ENCODE measurements around the gene VAV2.
"Not testable (repeated sequence)": the region's sequence is repeated elsewhere in the genome, so short reads cannot be mapped to it uniquely, and the experiment has no call there.

Gene VAV2

DNA sequence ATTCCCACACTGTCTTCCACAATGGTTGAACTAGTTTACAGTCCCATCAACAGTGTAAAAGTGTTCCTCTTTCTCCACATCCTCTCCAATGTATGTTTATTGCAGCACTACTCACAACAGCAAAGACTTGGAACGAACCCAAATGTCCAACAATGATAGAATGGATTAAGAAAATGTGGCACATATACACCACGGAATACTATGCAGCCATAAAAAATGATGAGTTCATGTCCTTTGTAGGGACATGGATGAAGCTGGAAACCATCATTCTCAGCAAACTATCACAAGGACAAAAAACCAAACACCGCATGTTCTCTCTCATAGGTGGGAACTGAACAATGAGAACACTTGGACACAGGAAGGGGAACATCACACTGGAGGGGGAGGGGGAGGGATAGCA, 225.9 kb downstream of the VAV2 start:
- not testable (repeated sequence) for H3K4me3 ChIP-seq (ENCODE audit: extremely low read depth, insufficient read depth, low read length, poor library complexity, severe bottlenecking); H3K27ac ChIP-seq (ENCODE audit: low read depth, low read length, severe bottlenecking)
- no CpG with 5 or more reads among the region's 3 CpGs for WGBS, 2 experiments (ENCODE audit: insufficient coverage in 2 of 2)

DNA sequence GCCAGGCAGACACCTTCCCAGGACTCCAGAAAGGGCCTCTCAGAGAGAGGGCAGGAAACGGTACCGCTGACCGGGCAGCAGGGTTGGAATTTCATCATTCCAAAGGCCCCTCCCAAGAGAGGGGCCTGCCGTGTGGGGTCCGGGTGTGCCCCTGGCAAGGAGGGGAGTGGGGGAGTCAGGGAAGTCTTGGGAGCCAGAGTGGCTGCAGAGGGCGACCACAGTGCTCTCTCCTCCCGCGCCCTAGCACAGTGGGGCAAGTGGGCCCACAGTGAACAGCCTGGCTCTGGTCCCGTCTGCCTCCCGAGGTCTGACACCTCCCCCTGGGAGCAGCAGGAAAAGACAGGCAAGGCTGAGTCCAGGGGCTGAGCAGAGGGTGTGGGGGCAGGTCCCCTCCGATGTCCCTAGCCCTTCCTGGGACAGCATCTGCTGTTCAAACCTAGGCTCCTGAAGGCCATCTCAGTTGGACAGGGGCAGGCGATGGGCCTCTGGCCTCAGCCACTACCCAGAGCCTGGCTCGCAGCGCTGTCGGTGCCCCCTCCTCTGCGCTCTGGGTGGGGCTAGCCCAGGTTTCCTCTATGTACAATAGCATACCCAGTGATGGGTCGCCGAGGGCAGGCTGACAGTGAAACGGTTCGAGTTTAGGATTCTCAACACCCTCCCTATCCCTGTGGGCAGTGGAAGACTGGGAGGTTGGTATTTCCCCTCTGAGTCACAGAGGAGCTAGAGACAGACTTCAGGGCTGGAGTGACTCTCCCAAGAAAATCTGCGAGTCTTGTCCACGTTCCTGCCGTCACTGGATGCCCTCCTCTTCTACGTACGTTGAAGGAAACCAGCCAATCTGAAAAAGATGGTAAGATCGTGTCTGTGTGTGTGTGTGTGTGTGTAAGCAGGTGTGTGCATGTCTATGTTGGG, 228.6 kb downstream of the VAV2 start:
- Histone ChIP-seq H3K4me3 (ENCODE audit: extremely low read depth, insufficient read depth, low read length, poor library complexity, severe bottlenecking) (no peak overlapping the region), H3K4me1 (ENCODE audit: control insufficient read depth, insufficient read depth, low read length, poor library complexity, severe bottlenecking) (peaks cover 12% of the 10 kb centered on the region), H3K9me3 (ENCODE audit: control insufficient read depth, low read length) (peaks cover 15% of the 10 kb centered on the region), H3K36me3 (ENCODE audit: control insufficient read depth, insufficient read depth, low read length) (peaks cover 61% of the 10 kb centered on the region), H3K27ac (ENCODE audit: low read depth, low read length, severe bottlenecking) (no peak overlapping the region)
- 91 to 94% methylated on average over 14 to 19 of the region's 26 CpGs for WGBS, 2 experiments (ENCODE audit: insufficient coverage in 2 of 2)

More for the DNA sequence above, 225.9 kb downstream of the VAV2 start:
- Histone ChIP-seq H3K9me3 (ENCODE audit: control insufficient read depth, low read length) (peaks cover 15% of the 10 kb centered on the region), H3K4me1 (ENCODE audit: control insufficient read depth, insufficient read depth, low read length, poor library complexity, severe bottlenecking) (peaks cover 12% of the 10 kb centered on the region), H3K36me3 (ENCODE audit: control insufficient read depth, insufficient read depth, low read length) (peaks cover 73% of the 10 kb centered on the region)

DNA sequence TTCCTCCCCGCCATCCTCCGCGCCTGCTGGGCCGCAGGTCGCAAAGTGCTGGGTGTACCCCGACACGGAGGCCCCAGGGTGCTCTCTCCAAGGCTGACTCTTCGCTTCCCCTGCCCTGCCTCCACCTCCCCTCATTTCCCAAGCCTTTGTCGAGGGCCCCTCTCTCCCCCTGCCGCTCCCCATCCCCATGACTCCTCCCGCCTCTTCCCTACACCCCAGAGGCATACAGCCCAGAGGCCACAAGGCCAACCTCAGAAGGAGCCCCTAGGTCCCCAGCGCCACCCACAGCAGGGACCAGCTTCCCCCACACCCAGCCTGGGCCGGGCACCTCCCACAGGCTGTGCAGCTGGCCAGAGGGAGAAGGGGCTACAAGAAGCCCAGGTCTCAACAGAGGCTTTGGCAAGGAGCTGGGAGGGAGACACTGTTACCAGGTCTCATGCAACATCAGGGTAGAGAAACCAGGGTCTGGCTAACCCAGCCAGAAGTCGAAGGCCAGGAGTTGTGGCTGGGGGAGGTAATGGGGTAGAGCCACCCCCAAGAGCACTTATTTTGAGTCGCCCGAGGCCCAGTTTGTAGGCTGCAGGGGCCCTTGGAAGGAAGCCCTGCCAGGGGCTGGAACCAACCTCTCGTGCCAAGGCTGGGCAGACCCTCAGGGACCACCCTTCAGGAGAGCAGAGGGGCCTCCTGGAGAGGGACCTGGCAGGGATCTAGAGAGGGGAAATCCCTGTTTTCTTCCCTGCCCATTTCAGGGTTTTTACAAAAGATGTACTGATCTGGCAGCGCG, 229.4 kb downstream of the VAV2 start:
- 94 to 96% methylated on average over 14 to 18 of the region's 19 CpGs for WGBS, 2 experiments (ENCODE audit: insufficient coverage in 2 of 2)
- peaks cover 52% of the 10 kb centered on the region for H3K36me3 ChIP-seq (ENCODE audit: control insufficient read depth, insufficient read depth, low read length)
- peaks cover 7% of the 10 kb centered on the region for H3K9me3 ChIP-seq (ENCODE audit: control insufficient read depth, low read length)
- no peak overlapping the region for H3K27ac ChIP-seq (ENCODE audit: low read depth, low read length, severe bottlenecking)
- no peak overlapping the region for H3K4me3 ChIP-seq (ENCODE audit: extremely low read depth, insufficient read depth, low read length, poor library complexity, severe bottlenecking)
- peaks cover 12% of the 10 kb centered on the region for H3K4me1 ChIP-seq (ENCODE audit: control insufficient read depth, insufficient read depth, low read length, poor library complexity, severe bottlenecking)

DNA sequence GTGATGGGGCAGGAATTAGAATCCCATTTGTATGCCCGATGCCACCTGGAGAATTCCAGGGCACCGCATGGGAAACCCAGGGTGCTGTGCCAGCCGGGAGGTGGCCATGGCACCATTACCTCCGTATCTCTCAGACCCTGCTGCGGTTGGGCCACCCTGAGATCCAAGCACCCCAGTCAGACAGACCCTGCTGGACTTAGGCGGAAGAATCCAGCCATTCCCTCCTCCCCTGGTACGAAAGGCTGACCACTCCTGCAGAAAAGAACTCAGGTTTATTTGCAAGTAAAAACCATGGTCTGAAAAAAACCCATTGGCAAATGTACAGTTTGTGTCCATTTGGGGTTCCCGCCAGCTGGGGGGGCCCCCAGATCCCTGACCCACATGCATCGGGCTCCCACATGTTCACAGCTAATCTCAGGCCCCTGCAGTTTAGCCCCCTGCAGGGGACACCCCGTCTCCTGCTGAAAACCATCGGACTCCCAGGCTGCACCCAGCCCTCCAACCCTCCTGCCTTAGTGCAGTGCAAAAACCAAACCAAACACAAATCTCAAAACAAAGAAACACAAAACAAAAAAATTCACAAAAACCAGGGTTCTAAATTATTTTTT, 230.4 kb downstream of the VAV2 start:
- Histone ChIP-seq H3K27ac (ENCODE audit: low read depth, low read length, severe bottlenecking) (no peak overlapping the region), H3K4me1 (ENCODE audit: control insufficient read depth, insufficient read depth, low read length, poor library complexity, severe bottlenecking) (peaks cover 12% of the 10 kb centered on the region), H3K4me3 (ENCODE audit: extremely low read depth, insufficient read depth, low read length, poor library complexity, severe bottlenecking) (no peak overlapping the region), H3K36me3 (ENCODE audit: control insufficient read depth, insufficient read depth, low read length) (peaks cover 43% of the 10 kb centered on the region), H3K9me3 (ENCODE audit: control insufficient read depth, low read length) (no peaks in the 10 kb centered on the region)
- 92 to 93% methylated on average over 9 to 10 of the region's 11 CpGs for WGBS, 2 experiments (ENCODE audit: insufficient coverage in 2 of 2)

DNA sequence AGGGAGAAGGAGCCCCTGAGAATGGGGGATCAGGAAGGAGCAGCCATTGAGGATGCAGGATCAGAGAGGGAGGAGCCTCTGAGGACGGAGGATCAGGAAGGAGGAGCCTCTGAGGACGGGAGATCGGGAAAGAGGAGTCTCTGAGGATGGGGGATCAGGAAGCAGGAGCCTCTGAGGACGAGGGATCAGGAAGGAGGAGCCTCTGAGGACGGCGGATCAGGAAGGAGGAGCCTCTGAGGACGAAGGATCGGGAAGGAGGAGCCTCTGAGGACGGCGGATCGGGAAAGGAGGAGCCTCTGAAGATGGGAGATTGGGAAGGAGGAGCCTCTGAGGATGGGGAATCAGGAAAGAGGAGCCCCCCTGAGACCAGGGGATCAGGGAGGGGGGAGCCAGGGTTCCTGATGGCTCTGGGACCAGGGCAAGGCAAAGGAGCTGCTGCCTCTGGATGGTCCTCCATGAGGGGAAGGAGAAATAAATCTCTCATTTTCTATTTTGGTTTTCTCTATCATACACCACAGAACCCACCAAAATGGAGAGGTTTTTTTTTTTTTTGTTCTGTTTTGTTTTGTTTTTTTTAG, 231.3 kb downstream of the VAV2 start:
- 89 to 93% methylated on average over 4 to 10 of the region's 11 CpGs for WGBS, 2 experiments (ENCODE audit: insufficient coverage in 2 of 2)
- Histone ChIP-seq H3K4me3 (ENCODE audit: extremely low read depth, insufficient read depth, low read length, poor library complexity, severe bottlenecking) (no peak overlapping the region), H3K9me3 (ENCODE audit: control insufficient read depth, low read length) (no peaks in the 10 kb centered on the region), H3K27ac (ENCODE audit: low read depth, low read length, severe bottlenecking) (no peak overlapping the region), H3K4me1 (ENCODE audit: control insufficient read depth, insufficient read depth, low read length, poor library complexity, severe bottlenecking) (peaks cover 12% of the 10 kb centered on the region), H3K36me3 (ENCODE audit: control insufficient read depth, insufficient read depth, low read length) (peaks cover 40% of the 10 kb centered on the region)

DNA sequence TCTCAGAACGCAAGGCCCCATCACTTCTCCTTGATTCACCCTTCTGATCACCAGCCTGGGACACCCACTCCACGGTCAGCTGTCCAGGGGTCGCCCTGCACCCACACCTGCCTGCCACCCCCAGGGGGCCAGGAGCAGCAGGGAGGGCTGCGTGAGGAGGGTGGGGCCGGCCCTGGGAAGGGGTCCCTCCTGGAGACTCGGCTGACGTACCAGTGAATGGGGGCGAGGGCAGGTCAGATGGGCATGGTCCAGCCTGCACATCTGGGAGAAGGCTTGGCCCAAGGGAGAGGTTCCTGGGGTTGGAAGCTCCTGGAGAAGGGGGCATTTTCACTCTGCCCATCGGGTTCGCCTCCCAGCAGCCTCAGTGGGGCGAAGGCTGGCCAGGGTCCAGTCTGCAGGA, 232.2 kb downstream of the VAV2 start:
- Histone ChIP-seq H3K9me3 (ENCODE audit: control insufficient read depth, low read length) (no peaks in the 10 kb centered on the region), H3K4me3 (ENCODE audit: extremely low read depth, insufficient read depth, low read length, poor library complexity, severe bottlenecking) (no peak overlapping the region), H3K36me3 (ENCODE audit: control insufficient read depth, insufficient read depth, low read length) (peaks cover 38% of the 10 kb centered on the region), H3K27ac (ENCODE audit: low read depth, low read length, severe bottlenecking) (no peak overlapping the region), H3K4me1 (ENCODE audit: control insufficient read depth, insufficient read depth, low read length, poor library complexity, severe bottlenecking) (peaks cover 12% of the 10 kb centered on the region)
- WGBS, 2 experiments (ENCODE audit: insufficient coverage in 2 of 2): 97% methylated on average over 11 of the region's 11 CpGs; no CpG with 5 or more reads in 1 of the 2 experiments

DNA sequence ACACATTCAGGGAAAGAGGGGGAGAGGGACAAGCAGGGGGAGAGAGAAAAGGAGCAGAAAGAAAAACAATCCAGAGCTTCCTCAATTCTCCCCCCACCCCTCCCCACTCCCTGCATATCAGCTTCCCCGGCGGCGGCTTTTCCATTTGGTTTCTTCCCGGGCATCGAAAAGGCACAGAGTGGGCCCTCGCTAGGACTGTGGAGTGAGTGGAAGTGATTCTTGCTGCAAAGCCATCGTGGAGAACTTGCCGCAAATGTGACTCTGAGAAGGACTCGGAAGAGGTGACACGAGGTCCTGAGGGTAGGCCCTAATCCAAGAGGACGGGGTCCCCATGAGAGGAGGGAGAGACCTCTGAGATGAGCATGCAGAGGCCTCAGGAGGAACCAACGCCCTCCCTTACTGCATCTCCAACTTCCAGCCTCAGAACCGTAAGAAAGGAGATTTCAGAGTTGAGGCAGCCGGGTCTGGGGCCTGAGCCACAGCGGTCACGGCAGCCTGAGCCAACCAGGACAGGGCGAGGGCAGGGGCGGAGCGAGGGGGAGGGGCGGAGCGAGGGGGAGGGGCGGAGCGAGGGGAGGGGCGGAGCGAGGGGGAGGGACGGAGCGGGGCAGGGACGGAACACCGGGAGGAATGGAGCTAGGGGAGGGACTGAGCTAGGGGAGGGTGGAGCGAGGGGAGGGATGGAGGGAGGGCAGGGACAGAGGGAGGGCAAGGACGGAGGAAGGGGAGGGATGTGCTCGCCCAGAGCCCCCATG, 232.8 kb downstream of the VAV2 start:
- Histone ChIP-seq H3K4me1 (ENCODE audit: control insufficient read depth, insufficient read depth, low read length, poor library complexity, severe bottlenecking) (peaks cover 12% of the 10 kb centered on the region), H3K9me3 (ENCODE audit: control insufficient read depth, low read length) (no peaks in the 10 kb centered on the region), H3K4me3 (ENCODE audit: extremely low read depth, insufficient read depth, low read length, poor library complexity, severe bottlenecking) (no peak overlapping the region), H3K27ac (ENCODE audit: low read depth, low read length, severe bottlenecking) (no peak overlapping the region), H3K36me3 (ENCODE audit: control insufficient read depth, insufficient read depth, low read length) (peaks cover 34% of the 10 kb centered on the region)
- WGBS, 2 experiments (ENCODE audit: insufficient coverage in 2 of 2): 88 to 89% methylated on average over 16 to 18 of the region's 32 CpGs

DNA sequence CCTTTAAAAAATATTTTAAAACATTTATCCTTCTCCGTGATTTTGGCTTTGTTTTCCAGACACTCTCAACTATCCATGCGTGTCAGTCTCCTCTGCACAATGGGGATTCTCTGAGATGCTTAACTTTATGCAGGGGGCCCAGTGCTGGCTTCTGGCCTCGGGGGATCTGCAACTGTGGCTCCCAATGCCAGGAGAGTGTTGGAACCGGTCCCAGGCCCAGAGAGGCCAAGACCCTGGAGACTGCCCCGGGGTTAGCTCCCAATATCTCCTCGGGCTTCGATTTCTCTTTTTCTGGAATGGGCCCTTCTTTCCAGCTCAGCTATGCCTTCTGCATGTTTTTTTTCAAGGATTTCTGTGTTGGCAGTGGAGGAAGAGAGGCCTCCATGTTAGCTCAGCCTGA, 233.9 kb downstream of the VAV2 start:
- Histone ChIP-seq H3K4me1 (ENCODE audit: control insufficient read depth, insufficient read depth, low read length, poor library complexity, severe bottlenecking) (peaks cover 1% of the 10 kb centered on the region), H3K36me3 (ENCODE audit: control insufficient read depth, insufficient read depth, low read length) (peaks cover 27% of the 10 kb centered on the region), H3K27ac (ENCODE audit: low read depth, low read length, severe bottlenecking) (no peak overlapping the region), H3K4me3 (ENCODE audit: extremely low read depth, insufficient read depth, low read length, poor library complexity, severe bottlenecking) (no peak overlapping the region), H3K9me3 (ENCODE audit: control insufficient read depth, low read length) (no peaks in the 10 kb centered on the region)
- WGBS, 2 experiments (ENCODE audit: insufficient coverage in 2 of 2): 88 to 94% methylated on average over 6 of the region's 7 CpGs

DNA sequence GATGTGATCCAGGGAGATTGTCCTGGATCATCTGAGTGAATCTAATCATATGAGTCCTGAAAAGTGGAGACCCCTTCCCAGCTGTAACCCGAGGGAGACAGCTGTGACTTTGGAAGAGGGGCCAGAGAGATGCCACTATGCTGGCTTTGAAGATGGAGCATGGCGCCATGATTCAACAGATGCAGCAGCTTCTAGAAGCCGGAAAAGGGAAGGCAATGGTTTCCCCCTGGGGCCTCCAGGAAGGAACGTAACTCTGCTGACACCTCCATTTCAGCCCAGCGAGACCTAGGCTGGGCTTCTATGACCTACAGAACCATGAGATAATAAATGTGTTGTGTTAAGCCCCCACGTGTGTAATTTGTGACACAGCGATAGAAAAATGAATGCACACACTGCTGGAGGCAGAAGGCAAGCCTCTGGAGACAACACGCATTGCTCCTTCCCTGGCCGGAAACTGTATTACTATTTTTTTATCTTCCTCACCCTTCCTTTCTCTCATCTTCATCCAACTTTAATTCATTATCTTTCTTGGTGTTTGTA, 237.4 kb downstream of the VAV2 start:
- Histone ChIP-seq H3K27ac (ENCODE audit: low read depth, low read length, severe bottlenecking) (no peak overlapping the region), H3K9me3 (ENCODE audit: control insufficient read depth, low read length) (no peaks in the 10 kb centered on the region), H3K4me1 (ENCODE audit: control insufficient read depth, insufficient read depth, low read length, poor library complexity, severe bottlenecking) (no peaks in the 10 kb centered on the region), H3K4me3 (ENCODE audit: extremely low read depth, insufficient read depth, low read length, poor library complexity, severe bottlenecking) (no peak overlapping the region), H3K36me3 (ENCODE audit: control insufficient read depth, insufficient read depth, low read length) (peaks cover 1% of the 10 kb centered on the region)
- WGBS, 2 experiments (ENCODE audit: insufficient coverage in 2 of 2): 95 to 96% methylated on average over 4 to 8 of the region's 9 CpGs

All from mesodermal cell (in vitro differentiated cells).